ENCODE measurements around the gene SMC6. TPM values are rescaled to one million over a fixed set of nuclear protein-coding genes. Genes with fewer than 3 reads are reported as not detected.

The SMC6 gene
- total RNA-seq, 3 donors from 2014 or later: 17.0 to 23.4 (median 18.7) TPM

GRCh38 chr2:17708501-17708900 is 45.1 kb downstream of the SMC6 start:
- Histone ChIP-seq H3K4me3 (no peak overlapping the region), H3K27me3 (no peaks in the 10 kb centered on the region), H3K36me3 (peaks cover 8% of the 10 kb centered on the region), H3K9me3 (no peaks in the 10 kb centered on the region), H3K27ac (no peak overlapping the region), H3K4me1 (no peaks in the 10 kb centered on the region)
- DNase-seq (ENCODE audit: low spot score in 2 of 2): no peak
- TF ChIP-seq CTCF (IDR thresholded peaks at IDR 0.05) (no peak), POLR2A (IDR thresholded peaks at IDR 0.05) (no peak), POLR2AphosphoS5 (IDR thresholded peaks at IDR 0.05) (no peak)
- intact Hi-C loops (cut with DNase I; ENCODE audit: low total_unique reads): no loop called here

GRCh38 chr2:17706845-17707244 is 46.8 kb downstream of the SMC6 start:
- H3K4me1 ChIP-seq: no peaks in the 10 kb centered on the region
- no peak overlapping the region for H3K4me3 ChIP-seq
- peaks cover 8% of the 10 kb centered on the region for H3K36me3 ChIP-seq
- TF ChIP-seq POLR2A (IDR thresholded peaks at IDR 0.05): no peak
- no peak for TF ChIP-seq POLR2AphosphoS5 (IDR thresholded peaks at IDR 0.05)
- TF ChIP-seq CTCF (IDR thresholded peaks at IDR 0.05): no peak
- intact Hi-C loops (cut with DNase I; ENCODE audit: low total_unique reads): no loop called here
- no peaks in the 10 kb centered on the region for H3K9me3 ChIP-seq
- H3K27me3 ChIP-seq: no peaks in the 10 kb centered on the region
- no peak for DNase-seq (ENCODE audit: low spot score in 2 of 2)
- no peak overlapping the region for H3K27ac ChIP-seq

- Histone ChIP-seq H3K4me3 (no peak overlapping the region), H3K4me1 (no peaks in the 10 kb centered on the region), H3K27me3 (no peaks in the 10 kb centered on the region), H3K36me3 (no peaks in the 10 kb centered on the region), H3K27ac (no peak overlapping the region), H3K9me3 (no peaks in the 10 kb centered on the region)
- TF ChIP-seq POLR2AphosphoS5 (IDR thresholded peaks at IDR 0.05) (no peak), POLR2A (IDR thresholded peaks at IDR 0.05) (no peak), CTCF (IDR thresholded peaks at IDR 0.05) (no peak)
- DNase-seq (ENCODE audit: low spot score in 2 of 2): no peak
- intact Hi-C loops (cut with DNase I; ENCODE audit: low total_unique reads): no loop called here
Measured at GRCh38 chr2:17690776-17691175, 62.8 kb downstream of the SMC6 start.

- TF ChIP-seq POLR2AphosphoS5 (IDR thresholded peaks at IDR 0.05): no peak
- no peak for TF ChIP-seq POLR2A (IDR thresholded peaks at IDR 0.05)
- TF ChIP-seq CTCF (IDR thresholded peaks at IDR 0.05): no peak
Measured at GRCh38 chr2:17689010-17689409, 64.6 kb downstream of the SMC6 start.

GRCh38 chr2:17688600-17688999 is 65.0 kb downstream of the SMC6 start:
- H3K27me3 ChIP-seq: no peaks in the 10 kb centered on the region
- TF ChIP-seq POLR2A (IDR thresholded peaks at IDR 0.05): no peak
- TF ChIP-seq POLR2AphosphoS5 (IDR thresholded peaks at IDR 0.05): no peak
- no peak for TF ChIP-seq CTCF (IDR thresholded peaks at IDR 0.05)
- H3K4me1 ChIP-seq: no peaks in the 10 kb centered on the region
- H3K9me3 ChIP-seq: no peaks in the 10 kb centered on the region
- intact Hi-C loops (cut with DNase I; ENCODE audit: low total_unique reads): no loop called here
- no peak overlapping the region for H3K4me3 ChIP-seq
- H3K36me3 ChIP-seq: no peaks in the 10 kb centered on the region
- H3K27ac ChIP-seq: no peak overlapping the region
- no peak for DNase-seq (ENCODE audit: low spot score in 2 of 2)

More at GRCh38 chr2:17689010-17689409, 64.6 kb downstream of the SMC6 start:
- intact Hi-C loops (cut with DNase I; ENCODE audit: low total_unique reads): no loop called here
- Histone ChIP-seq H3K9me3 (no peaks in the 10 kb centered on the region), H3K4me1 (no peaks in the 10 kb centered on the region), H3K4me3 (no peak overlapping the region), H3K36me3 (no peaks in the 10 kb centered on the region), H3K27ac (no peak overlapping the region), H3K27me3 (no peaks in the 10 kb centered on the region)
- no peak for DNase-seq (ENCODE audit: low spot score in 2 of 2)

Data from breast epithelium (tissue), 4 donors.